ENCODE measurements around the gene EPHA4. TPM values are rescaled to one million over a fixed set of nuclear protein-coding genes. Genes with fewer than 3 reads are reported as not detected.

Gene EPHA4
- total and polyA plus RNA-seq, 2 donors (not counting 1 experiment from before 2014, with no cell fraction given) = 10.7 to 54.9 TPM

DNA sequence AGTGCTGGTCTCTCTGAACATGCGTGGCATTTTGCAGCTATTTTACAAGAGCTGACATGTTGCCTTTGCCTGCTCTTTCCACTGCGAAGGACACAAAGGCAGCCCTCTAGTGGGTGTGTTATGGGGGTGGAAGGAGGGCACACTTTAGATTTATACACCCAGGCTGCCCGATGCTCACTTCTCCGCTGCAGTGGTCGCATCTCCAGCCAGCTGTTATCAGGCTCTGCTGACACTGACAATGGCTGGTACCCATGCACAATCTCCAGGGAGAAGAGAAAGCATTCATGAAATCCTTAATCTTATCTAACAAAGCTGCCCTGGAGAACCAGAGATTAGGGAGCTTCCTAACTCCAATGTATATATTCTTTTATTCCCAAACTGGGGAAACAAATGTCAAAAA is 113.5 kb downstream of the EPHA4 start:
- intact Hi-C loops (cut with micrococcal nuclease) = no loop called here
- CTCF ChIA-PET = no interaction called here
- POLR2A ChIA-PET = no interaction called here

GRCh38 chr2:221455214-221455613 is 116.9 kb downstream of the EPHA4 start:
- intact Hi-C loops (cut with micrococcal nuclease) = no loop called here
- DNase-seq = no peak
- 100% methylated on average over 3 of the region's 6 CpGs for WGBS (ENCODE audit: insufficient coverage)

More for the DNA sequence above, 113.5 kb downstream of the EPHA4 start:
- peaks cover 16% of the 10 kb centered on the region for H3K4me1 Mint-ChIP-seq
- Histone ChIP-seq H3K9ac (ENCODE audit: low read length) (no peak overlapping the region), H3K4me2 (replicated peaks; ENCODE audit: low read depth, low read length, poor library complexity, severe bottlenecking) (no peak overlapping the region), H3K4me3 (ENCODE audit: control extremely low read depth in 1 of 5, extremely low read depth in 1 of 5, insufficient read depth in 1 of 5, low read depth in 2 of 5, low read length in 4 of 5) (no peak overlapping the region), H3K79me2 (ENCODE audit: control insufficient read depth, insufficient read depth, low read length) (peaks cover 9% of the 10 kb centered on the region), H4K20me1 (ENCODE audit: control insufficient read depth, insufficient read depth, low read length, poor library complexity, severe bottlenecking) (no peaks in the 10 kb centered on the region), H2AFZ (ENCODE audit: insufficient read depth, low read depth, low read length, poor library complexity, severe bottlenecking) (no peak overlapping the region), H3K4me1 (ENCODE audit: control insufficient read depth in 2 of 2, insufficient read depth in 2 of 2, low read length in 2 of 2) (peaks cover 11 to 13% of the 10 kb centered on the region in 2 donors), H3K27me3 (replicated peaks in 1 of 4; ENCODE audit: control extremely low read depth in 1 of 4, control insufficient read depth in 3 of 4, insufficient read depth in 4 of 4, low read length in 3 of 4) (peaks cover 0 to 3% (median 1%) of the 10 kb centered on the region in 4 experiments), H3K9me3 (ENCODE audit: control extremely low read depth in 1 of 3, control insufficient read depth in 2 of 3, insufficient read depth in 1 of 3, low read length in 2 of 3) (no peaks in the 10 kb centered on the region), H3K27ac (ENCODE audit: low read length in 2 of 2) (no peak overlapping the region), H3K36me3 (replicated peaks in 1 of 2; ENCODE audit: control extremely low read depth in 1 of 2, control insufficient read depth in 1 of 2, extremely low read depth in 1 of 2, insufficient read depth in 2 of 2, low read length in 1 of 2) (no peaks in the 10 kb centered on the region)
- no peak for DNase-seq
- ATAC-seq (ENCODE audit: low read depth) = no peak
- H3K4me3 Mint-ChIP-seq = no peak overlapping the region
- no peaks in the 10 kb centered on the region for H3K9me3 Mint-ChIP-seq (ENCODE audit: insufficient read depth)
- H3K27me3 Mint-ChIP-seq = no peaks in the 10 kb centered on the region
- WGBS (ENCODE audit: insufficient coverage) = 97% methylated on average over 4 of the region's 5 CpGs
- no peak for TF ChIP-seq EZH2 (IDR thresholded peaks at IDR 0.05; ENCODE audit: borderline replicate concordance, insufficient read depth, low read depth, low read length, poor library complexity, severe bottlenecking)
- TF ChIP-seq, protein P1, sequence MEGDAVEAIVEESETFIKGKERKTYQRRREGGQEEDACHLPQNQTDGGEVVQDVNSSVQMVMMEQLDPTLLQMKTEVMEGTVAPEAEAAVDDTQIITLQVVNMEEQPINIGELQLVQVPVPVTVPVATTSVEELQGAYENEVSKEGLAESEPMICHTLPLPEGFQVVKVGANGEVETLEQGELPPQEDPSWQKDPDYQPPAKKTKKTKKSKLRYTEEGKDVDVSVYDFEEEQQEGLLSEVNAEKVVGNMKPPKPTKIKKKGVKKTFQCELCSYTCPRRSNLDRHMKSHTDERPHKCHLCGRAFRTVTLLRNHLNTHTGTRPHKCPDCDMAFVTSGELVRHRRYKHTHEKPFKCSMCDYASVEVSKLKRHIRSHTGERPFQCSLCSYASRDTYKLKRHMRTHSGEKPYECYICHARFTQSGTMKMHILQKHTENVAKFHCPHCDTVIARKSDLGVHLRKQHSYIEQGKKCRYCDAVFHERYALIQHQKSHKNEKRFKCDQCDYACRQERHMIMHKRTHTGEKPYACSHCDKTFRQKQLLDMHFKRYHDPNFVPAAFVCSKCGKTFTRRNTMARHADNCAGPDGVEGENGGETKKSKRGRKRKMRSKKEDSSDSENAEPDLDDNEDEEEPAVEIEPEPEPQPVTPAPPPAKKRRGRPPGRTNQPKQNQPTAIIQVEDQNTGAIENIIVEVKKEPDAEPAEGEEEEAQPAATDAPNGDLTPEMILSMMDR (IDR thresholded peaks at IDR 0.05) = no peak
- H3K27ac Mint-ChIP-seq = no peak overlapping the region

More at GRCh38 chr2:221455214-221455613, 116.9 kb downstream of the EPHA4 start:
- Histone ChIP-seq H3K79me2 (ENCODE audit: control insufficient read depth, insufficient read depth, low read length) (peaks cover 9% of the 10 kb centered on the region), H3K9me3 (ENCODE audit: control extremely low read depth in 1 of 3, control insufficient read depth in 2 of 3, insufficient read depth in 1 of 3, low read length in 2 of 3) (no peaks in the 10 kb centered on the region), H3K27me3 (replicated peaks in 1 of 4; ENCODE audit: control extremely low read depth in 1 of 4, control insufficient read depth in 3 of 4, insufficient read depth in 4 of 4, low read length in 3 of 4) (no peaks in the 10 kb centered on the region), H4K20me1 (ENCODE audit: control insufficient read depth, insufficient read depth, low read length, poor library complexity, severe bottlenecking) (no peaks in the 10 kb centered on the region), H3K4me2 (replicated peaks; ENCODE audit: low read depth, low read length, poor library complexity, severe bottlenecking) (no peak overlapping the region), H3K36me3 (replicated peaks in 1 of 2; ENCODE audit: control extremely low read depth in 1 of 2, control insufficient read depth in 1 of 2, extremely low read depth in 1 of 2, insufficient read depth in 2 of 2, low read length in 1 of 2) (no peaks in the 10 kb centered on the region), H3K27ac (ENCODE audit: low read length in 2 of 2) (no peak overlapping the region), H3K9ac (ENCODE audit: low read length) (no peak overlapping the region), H2AFZ (ENCODE audit: insufficient read depth, low read depth, low read length, poor library complexity, severe bottlenecking) (no peak overlapping the region), H3K4me1 (ENCODE audit: control insufficient read depth in 2 of 2, insufficient read depth in 2 of 2, low read length in 2 of 2) (peaks cover 6 to 10% of the 10 kb centered on the region in 2 donors), H3K4me3 (ENCODE audit: control extremely low read depth in 1 of 5, extremely low read depth in 1 of 5, insufficient read depth in 1 of 5, low read depth in 2 of 5, low read length in 4 of 5) (no peak overlapping the region)
- Mint-ChIP-seq H3K27ac (no peak overlapping the region), H3K4me3 (no peak overlapping the region), H3K27me3 (no peaks in the 10 kb centered on the region), H3K9me3 (ENCODE audit: insufficient read depth) (no peaks in the 10 kb centered on the region), H3K4me1 (peaks cover 11% of the 10 kb centered on the region)
- CTCF ChIA-PET = no interaction called here
- ATAC-seq (ENCODE audit: low read depth) = no peak
- TF ChIP-seq, protein P1 (IDR thresholded peaks at IDR 0.05) = no peak
- TF ChIP-seq EZH2 (IDR thresholded peaks at IDR 0.05; ENCODE audit: borderline replicate concordance, insufficient read depth, low read depth, low read length, poor library complexity, severe bottlenecking) = no peak
- POLR2A ChIA-PET = no interaction called here
